ENCODE measurements around the gene HKDC1.

HKDC1 gene

DNA sequence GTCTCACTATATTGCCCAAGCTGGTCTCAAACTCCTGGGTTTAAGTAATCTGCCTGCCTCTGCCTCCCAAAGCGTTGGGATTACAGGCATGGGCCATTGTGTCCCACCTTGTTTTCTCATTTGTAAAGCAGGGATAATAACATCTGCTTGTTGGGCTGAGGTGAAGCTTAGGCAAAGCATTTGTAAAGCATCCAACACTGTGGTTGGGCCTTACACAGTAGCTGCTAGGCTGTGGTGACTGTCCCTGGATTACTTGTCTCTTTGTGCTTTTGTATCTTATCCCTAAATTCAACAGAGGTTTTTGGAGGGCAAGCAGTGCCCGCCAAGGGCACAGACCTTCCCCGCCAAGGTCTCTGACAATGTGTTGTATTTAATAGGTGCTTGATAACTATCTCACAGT is 14.3 kb downstream of the HKDC1 start:
- H3K27ac ChIP-seq, result no peak overlapping the region
- no peak for TF ChIP-seq CTCF (IDR thresholded peaks at IDR 0.05)
- TF ChIP-seq ZFX (IDR thresholded peaks at IDR 0.05; ENCODE audit: borderline replicate concordance), result no peak

DNA sequence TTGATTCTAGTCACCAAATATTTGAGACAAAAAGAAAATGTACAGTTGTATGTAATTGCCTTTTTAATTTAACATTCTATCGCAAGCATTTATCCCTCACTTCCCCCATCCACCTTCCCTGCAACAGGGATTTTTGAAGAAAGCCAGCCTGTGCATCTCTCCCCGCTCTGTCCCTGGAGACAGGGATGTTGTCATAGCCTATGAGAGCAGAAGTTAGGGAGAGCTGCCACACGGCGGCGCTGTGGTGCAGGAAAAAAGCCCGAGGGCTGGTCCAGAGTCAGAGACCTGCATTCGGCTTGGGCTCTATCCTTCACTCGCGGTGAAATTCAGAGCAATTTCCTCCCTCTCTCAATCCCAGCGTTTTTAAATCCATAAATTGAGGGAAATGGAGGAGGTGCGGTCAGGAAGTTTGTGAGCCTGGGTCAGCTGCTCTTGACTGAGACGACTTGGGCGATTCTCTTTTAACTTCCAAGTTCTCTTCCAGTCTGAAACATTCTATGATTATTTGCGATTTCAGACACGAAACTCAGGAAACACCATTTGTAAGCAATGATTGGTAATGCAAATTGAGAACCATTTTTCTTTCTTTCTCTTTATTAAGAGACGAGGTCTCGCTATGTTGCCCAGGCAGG is 17.5 kb downstream of the HKDC1 start:
- no peak overlapping the region for H3K27ac ChIP-seq
- TF ChIP-seq ZFX (IDR thresholded peaks at IDR 0.05; ENCODE audit: borderline replicate concordance) (no peak), CTCF (IDR thresholded peaks at IDR 0.05) (peak; percentile 94)

DNA sequence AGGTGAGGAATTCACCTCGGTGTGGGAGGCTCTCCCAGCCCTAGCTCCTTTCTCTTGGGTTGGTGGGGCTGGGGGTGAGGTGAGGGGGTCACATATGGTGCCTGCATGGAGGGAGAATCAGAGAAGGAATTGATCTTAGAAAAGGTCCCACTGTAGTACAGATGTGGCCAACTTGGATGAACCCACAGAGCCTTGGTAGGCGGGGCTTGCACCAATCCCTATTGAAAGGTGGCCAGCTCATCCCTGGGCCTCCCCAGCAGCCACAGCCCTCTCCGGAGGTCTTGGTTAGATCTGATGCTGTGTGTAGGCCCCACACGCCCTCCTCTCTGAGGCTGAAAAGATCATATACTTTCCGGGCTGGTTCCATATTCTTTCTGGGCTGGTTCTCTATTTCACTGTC is 19.0 kb downstream of the HKDC1 start:
- no peak for TF ChIP-seq CTCF (IDR thresholded peaks at IDR 0.05)
- TF ChIP-seq ZFX (IDR thresholded peaks at IDR 0.05; ENCODE audit: borderline replicate concordance), result no peak
- no peak overlapping the region for H3K27ac ChIP-seq

- no peak for TF ChIP-seq CTCF (IDR thresholded peaks at IDR 0.05)
- TF ChIP-seq ZFX (IDR thresholded peaks at IDR 0.05; ENCODE audit: borderline replicate concordance), result no peak
- H3K27ac ChIP-seq, result no peak overlapping the region
These were observed 19.8 kb downstream of the HKDC1 start for GRCh38 chr10:69239816-69240434.

- no peak overlapping the region for H3K27ac ChIP-seq
- TF ChIP-seq CTCF (IDR thresholded peaks at IDR 0.05) (no peak), ZFX (IDR thresholded peaks at IDR 0.05; ENCODE audit: borderline replicate concordance) (no peak)
These were observed 20.3 kb downstream of the HKDC1 start for GRCh38 chr10:69240455-69240854.

DNA sequence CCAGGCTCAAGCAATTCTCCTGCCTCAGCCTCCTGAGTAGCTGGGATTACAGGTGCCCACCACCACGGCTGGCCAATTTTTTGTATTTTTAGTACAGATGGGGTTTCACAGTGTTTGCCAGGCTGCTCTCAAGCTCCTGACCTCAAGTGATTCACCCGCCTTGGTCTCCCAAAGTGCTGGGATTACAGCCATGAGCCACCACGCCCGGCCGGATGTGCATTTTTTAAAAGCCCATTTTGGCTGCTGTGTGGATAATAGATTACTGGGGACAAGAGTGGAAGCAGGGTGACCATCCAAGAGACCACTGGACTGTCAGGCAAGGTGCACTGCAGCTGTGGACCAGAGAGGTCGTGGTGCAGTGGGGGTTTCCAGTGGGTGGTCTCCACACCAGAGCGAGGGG is 21.4 kb downstream of the HKDC1 start:
- H3K27ac ChIP-seq, result no peak overlapping the region

More for the DNA sequence above, 21.4 kb downstream of the HKDC1 start:
- TF ChIP-seq ZFX (IDR thresholded peaks at IDR 0.05; ENCODE audit: borderline replicate concordance) (no peak), CTCF (IDR thresholded peaks at IDR 0.05) (no peak)
